Endothelial cell (in vitro differentiated cells): ENCODE measurements around the gene LRFN4. TPM values are rescaled to one million over a fixed set of nuclear protein-coding genes. Genes with fewer than 3 reads are reported as not detected.

Experiments used
- DNase-seq: peaks from one replicate; pipeline ENCODE4 v3.0.0; 2021; ENCODE audit warnings: low spot score
- H3K27ac Mint-ChIP-seq: one replicate; pipeline ENCODE4 v1.8.0; 2021; ENCODE audit warnings: mixed read lengths, inconsistent platforms; ENCODE audit not compliant: unreplicated experiment
- H3K27me3 Mint-ChIP-seq: one replicate; pipeline ENCODE4 v1.8.0; 2021; ENCODE audit warnings: mild to moderate bottlenecking, moderate library complexity, mixed read lengths, inconsistent platforms; ENCODE audit not compliant: unreplicated experiment
- H3K36me3 Mint-ChIP-seq: one replicate; pipeline ENCODE4 v1.8.0; 2021; ENCODE audit warnings: mild to moderate bottlenecking, low read depth, mixed read lengths, inconsistent platforms; ENCODE audit not compliant: unreplicated experiment
- H3K4me1 Mint-ChIP-seq: one replicate; pipeline ENCODE4 v1.8.0; 2021; ENCODE audit warnings: mild to moderate bottlenecking, mixed read lengths, inconsistent platforms; ENCODE audit not compliant: unreplicated experiment
- H3K4me3 Mint-ChIP-seq: one replicate; pipeline ENCODE4 v1.8.0; 2021; ENCODE audit warnings: mild to moderate bottlenecking, mixed read lengths, inconsistent platforms; ENCODE audit not compliant: unreplicated experiment
- H3K9me3 Mint-ChIP-seq: one replicate; pipeline ENCODE4 v1.8.0; 2021; ENCODE audit warnings: mixed read lengths, inconsistent platforms; ENCODE audit not compliant: unreplicated experiment
- CTCF ChIP-seq: fragments of 200-600 bp; sonication (generic); IDR thresholded peaks from one replicate; pipeline ENCODE4 v1.5.0; 2021; ENCODE audit warnings: antibody characterized with exemption; ENCODE audit not compliant: unreplicated experiment
- total RNA-seq: library from RNA; stranded (reverse); fragmentation: NEBNext Ultra II Directional; extraction: Animal tissue kit (Norgen Biotek cat#: 25700); gene quantifications from one replicate; pipeline ENCODE4 v1.2.1, GENCODE V29; 2021; ENCODE audit not compliant: unreplicated experiment

LRFN4 gene
- total RNA-seq, 1 donor from 2014 or later, result 21.4 TPM

DNA sequence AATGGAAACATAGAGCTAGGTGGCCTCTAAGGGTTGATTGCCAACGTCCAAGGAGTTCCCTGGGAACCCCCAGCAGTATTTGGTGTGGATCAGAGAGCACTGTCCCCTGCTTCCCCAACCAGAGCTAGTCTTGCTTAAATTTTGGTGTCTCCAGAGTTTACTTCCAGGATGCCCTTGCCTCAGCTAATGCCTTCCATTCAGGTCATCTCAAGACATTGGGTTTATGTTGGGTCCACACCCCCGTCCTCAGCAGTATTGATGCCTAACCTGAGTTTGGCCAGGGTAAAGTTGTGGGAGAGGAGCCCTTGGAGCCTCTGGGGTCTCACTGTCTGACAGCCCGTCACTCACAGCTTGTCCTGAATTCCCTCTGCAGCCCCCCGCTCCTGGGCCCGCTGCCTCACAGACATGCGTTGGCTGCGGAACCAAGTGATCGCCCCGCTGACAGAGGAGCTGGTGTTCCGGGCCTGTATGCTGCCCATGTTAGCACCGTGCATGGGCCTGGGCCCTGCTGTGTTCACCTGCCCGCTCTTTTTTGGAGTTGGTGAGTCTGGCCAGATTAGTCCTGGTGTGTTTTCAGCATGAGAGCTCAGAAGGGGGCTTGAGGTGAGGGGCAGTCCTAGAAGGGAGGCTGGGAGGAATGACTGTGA is 12.2 kb upstream of the LRFN4 start:
- H3K27me3 Mint-ChIP-seq, result peaks cover 24% of the 10 kb centered on the region
- H3K36me3 Mint-ChIP-seq, result peaks cover 18% of the 10 kb centered on the region
- TF ChIP-seq CTCF, result no peak
- H3K27ac Mint-ChIP-seq, result peak overlapping the region; percentile 91
- DNase-seq, result no peak
- H3K9me3 Mint-ChIP-seq, result no peaks in the 10 kb centered on the region
- H3K4me3 Mint-ChIP-seq, result peak overlapping the region; percentile 92
- peaks cover 19% of the 10 kb centered on the region for H3K4me1 Mint-ChIP-seq

GRCh38 chr11:66845143-66845875 is 11.6 kb upstream of the LRFN4 start:
- Mint-ChIP-seq H3K4me3 (peak overlapping the region; percentile 57), H3K27ac (no peak overlapping the region), H3K27me3 (peaks cover 27% of the 10 kb centered on the region), H3K4me1 (peaks cover 19% of the 10 kb centered on the region), H3K9me3 (no peaks in the 10 kb centered on the region), H3K36me3 (peaks cover 16% of the 10 kb centered on the region)
- no peak for TF ChIP-seq CTCF
- no peak for DNase-seq

DNA sequence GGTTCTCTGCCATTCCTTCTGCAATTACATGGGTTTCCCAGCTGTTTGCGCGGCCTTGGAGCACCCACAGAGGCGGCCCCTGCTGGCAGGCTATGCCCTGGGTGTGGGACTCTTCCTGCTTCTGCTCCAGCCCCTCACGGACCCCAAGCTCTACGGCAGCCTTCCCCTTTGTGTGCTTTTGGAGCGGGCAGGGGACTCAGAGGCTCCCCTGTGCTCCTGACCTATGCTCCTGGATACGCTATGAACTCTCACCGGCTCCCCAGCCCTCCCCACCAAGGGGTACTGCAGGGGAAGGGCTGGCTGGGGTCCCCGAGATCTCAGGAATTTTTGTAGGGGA is 11.0 kb upstream of the LRFN4 start:
- Mint-ChIP-seq H3K9me3 (no peaks in the 10 kb centered on the region), H3K4me1 (peaks cover 17% of the 10 kb centered on the region)

GRCh38 chr11:66846671-66847091 is 10.2 kb upstream of the LRFN4 start:
- no peak for TF ChIP-seq CTCF
- H3K4me3 Mint-ChIP-seq, result no peak overlapping the region
- peaks cover 24% of the 10 kb centered on the region for H3K27me3 Mint-ChIP-seq
- DNase-seq, result no peak
- H3K27ac Mint-ChIP-seq, result no peak overlapping the region
- H3K4me1 Mint-ChIP-seq, result peaks cover 17% of the 10 kb centered on the region
- H3K9me3 Mint-ChIP-seq, result no peaks in the 10 kb centered on the region
- H3K36me3 Mint-ChIP-seq, result peaks cover 10% of the 10 kb centered on the region

More for the DNA sequence above, 11.0 kb upstream of the LRFN4 start:
- Mint-ChIP-seq H3K4me3 (no peak overlapping the region), H3K27ac (no peak overlapping the region), H3K36me3 (peaks cover 10% of the 10 kb centered on the region), H3K27me3 (peaks cover 22% of the 10 kb centered on the region)
- TF ChIP-seq CTCF, result no peak
- no peak for DNase-seq
